ENCODE data around the gene TRIO.

TRIO gene

DNA sequence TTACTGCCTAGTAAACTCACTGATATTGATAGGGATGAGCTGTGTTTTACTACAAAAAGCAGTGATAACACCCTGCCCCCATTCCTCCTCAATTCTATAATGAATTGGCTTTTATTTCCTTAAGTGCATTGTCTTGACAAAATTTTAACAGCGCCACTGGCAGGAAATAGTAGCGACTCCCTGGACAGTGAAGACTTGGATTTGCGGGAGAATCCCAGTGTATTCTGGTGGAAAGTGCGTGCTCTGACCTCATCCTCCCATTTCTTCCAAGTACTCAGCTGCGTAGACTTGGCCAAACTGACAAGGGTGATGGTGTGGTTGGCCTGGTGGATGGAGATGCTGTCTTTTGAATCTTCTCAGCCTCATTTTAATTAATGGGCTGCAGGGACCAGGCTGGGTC is 5.3 kb downstream of the TRIO start (continued):
- TF ChIP-seq, protein P1, sequence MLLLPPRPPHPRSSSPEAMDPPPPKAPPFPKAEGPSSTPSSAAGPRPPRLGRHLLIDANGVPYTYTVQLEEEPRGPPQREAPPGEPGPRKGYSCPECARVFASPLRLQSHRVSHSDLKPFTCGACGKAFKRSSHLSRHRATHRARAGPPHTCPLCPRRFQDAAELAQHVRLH (tag by site-specific recombination; IDR thresholded peaks at IDR 0.05) = no peak
- TF ChIP-seq, protein P2, sequence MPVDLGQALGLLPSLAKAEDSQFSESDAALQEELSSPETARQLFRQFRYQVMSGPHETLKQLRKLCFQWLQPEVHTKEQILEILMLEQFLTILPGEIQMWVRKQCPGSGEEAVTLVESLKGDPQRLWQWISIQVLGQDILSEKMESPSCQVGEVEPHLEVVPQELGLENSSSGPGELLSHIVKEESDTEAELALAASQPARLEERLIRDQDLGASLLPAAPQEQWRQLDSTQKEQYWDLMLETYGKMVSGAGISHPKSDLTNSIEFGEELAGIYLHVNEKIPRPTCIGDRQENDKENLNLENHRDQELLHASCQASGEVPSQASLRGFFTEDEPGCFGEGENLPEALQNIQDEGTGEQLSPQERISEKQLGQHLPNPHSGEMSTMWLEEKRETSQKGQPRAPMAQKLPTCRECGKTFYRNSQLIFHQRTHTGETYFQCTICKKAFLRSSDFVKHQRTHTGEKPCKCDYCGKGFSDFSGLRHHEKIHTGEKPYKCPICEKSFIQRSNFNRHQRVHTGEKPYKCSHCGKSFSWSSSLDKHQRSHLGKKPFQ (tag by site-specific recombination; IDR thresholded peaks at IDR 0.05) = no peak
- TF ChIP-seq ZNF223 (tag by site-specific recombination; IDR thresholded peaks at IDR 0.05) (no peak), ZNF777 (tag by site-specific recombination; IDR thresholded peaks at IDR 0.05; ENCODE audit: borderline replicate concordance) (no peak), ZNF19 (tag by site-specific recombination; IDR thresholded peaks at IDR 0.05; ENCODE audit: low read depth) (no peak), ZNF138 (tag by site-specific recombination; IDR thresholded peaks at IDR 0.05; ENCODE audit: borderline replicate concordance) (no peak), ZNF423 (tag by site-specific recombination; IDR thresholded peaks at IDR 0.05) (no peak), ZNF174 (tag by site-specific recombination; IDR thresholded peaks at IDR 0.05) (no peak), ZNF354C (tag by site-specific recombination; IDR thresholded peaks at IDR 0.05; ENCODE audit: borderline replicate concordance, low read depth) (no peak), ZNF677 (tag by site-specific recombination; IDR thresholded peaks at IDR 0.05) (no peak), ZFP37 (tag by site-specific recombination; IDR thresholded peaks at IDR 0.05) (no peak)

DNA sequence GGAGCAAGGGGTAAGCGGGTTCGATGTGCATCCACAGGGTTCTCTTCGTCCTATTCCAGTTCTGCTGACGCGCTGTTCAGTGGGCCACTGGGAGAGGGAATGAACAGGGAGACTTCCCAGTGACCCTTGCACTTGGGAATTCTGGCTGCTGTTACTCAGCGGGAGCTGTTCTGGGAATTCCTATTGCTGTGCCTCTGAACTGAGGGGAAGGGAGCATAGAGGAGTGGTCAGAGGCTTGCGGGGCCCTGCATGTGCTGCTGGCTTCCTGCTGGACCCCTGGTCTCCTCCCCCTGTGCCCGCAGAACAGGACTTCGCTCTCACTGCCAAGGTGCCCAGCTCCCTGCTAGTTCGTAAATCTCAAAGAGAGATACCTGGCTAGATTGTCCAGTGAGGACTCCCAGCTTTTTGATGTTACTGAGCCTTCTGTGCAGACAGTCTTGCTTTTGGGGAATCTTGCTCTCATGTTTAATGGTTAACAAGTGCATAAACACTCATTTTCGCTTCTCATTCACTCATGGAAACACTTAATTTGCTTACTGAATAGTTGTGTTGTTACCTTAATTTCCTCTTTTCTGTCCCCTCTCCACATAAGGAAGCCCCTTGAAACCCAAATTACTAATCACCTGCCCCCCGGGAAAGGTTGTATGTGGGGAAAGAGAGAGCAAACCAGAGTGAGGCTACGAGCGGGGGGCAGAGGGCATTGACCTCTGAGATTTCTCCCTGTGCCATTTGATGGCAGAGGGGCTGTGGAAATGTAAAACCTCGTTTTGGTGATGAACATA is 5.9 kb downstream of the TRIO start:
- H3K4me1 ChIP-seq (ENCODE audit: control insufficient read depth, insufficient read depth, low read length) = peaks cover 82% of the 10 kb centered on the region
- ChIA-PET POLR2A (interaction anchor here (1.1 to 1.6 kb wide), 3 partner anchors 11 to 40 kb away, joined by 3 to 4 read pairs (median 3); no protein-coding TSS in a partner anchor), CTCF (interaction anchor here (1.1 to 1.3 kb wide), 3 partner anchors 25 to 121 kb away, joined by 3 to 5 read pairs (median 4); no protein-coding TSS in a partner anchor)

DNA sequence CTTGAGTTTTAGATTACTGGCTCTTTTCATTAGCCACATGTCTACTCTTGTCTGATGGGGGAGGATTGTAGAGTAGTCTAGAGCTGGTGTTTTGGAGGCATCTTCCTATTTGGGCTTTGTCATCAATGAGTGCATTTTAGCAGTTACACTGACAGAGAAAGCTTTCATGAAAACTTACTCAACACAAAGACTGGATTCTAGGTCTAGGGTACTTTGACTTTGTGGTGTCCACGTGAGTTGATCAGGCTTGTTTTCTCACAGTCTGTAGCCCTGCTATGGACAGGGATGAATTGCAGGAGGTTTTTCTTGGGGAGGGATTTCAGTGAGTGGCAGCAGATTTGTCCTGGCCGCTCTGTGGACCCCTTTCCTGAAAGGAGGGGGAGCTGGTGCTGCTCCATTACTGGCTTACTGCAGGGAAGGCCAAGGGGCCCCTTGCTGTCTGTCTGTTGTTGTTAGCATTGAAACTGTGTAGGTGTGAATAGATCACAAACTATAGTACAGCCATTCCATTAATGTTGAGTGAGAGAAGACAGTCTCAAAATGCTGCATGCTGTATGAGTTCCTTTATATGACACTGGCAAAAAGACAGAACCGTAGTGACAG is 6.6 kb downstream of the TRIO start:
- TF ChIP-seq, protein P3, sequence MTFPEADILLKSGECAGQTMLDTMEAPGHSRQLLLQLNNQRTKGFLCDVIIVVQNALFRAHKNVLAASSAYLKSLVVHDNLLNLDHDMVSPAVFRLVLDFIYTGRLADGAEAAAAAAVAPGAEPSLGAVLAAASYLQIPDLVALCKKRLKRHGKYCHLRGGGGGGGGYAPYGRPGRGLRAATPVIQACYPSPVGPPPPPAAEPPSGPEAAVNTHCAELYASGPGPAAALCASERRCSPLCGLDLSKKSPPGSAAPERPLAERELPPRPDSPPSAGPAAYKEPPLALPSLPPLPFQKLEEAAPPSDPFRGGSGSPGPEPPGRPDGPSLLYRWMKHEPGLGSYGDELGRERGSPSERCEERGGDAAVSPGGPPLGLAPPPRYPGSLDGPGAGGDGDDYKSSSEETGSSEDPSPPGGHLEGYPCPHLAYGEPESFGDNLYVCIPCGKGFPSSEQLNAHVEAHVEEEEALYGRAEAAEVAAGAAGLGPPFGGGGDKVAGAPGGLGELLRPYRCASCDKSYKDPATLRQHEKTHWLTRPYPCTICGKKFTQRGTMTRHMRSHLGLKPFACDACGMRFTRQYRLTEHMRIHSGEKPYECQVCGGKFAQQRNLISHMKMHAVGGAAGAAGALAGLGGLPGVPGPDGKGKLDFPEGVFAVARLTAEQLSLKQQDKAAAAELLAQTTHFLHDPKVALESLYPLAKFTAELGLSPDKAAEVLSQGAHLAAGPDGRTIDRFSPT (tag by site-specific recombination; IDR thresholded peaks at IDR 0.05) = no peak
- TF ChIP-seq ZFHX2 (tag by site-specific recombination; conservative IDR thresholded peaks at IDR 0.05) = peak; percentile 30; the same call in 1 of the 2 replicates
- TF ChIP-seq, protein P2 (tag by site-specific recombination; IDR thresholded peaks at IDR 0.05) = peak; percentile 46; the same call in 1 of the 2 replicates
- TF ChIP-seq, protein P4, sequence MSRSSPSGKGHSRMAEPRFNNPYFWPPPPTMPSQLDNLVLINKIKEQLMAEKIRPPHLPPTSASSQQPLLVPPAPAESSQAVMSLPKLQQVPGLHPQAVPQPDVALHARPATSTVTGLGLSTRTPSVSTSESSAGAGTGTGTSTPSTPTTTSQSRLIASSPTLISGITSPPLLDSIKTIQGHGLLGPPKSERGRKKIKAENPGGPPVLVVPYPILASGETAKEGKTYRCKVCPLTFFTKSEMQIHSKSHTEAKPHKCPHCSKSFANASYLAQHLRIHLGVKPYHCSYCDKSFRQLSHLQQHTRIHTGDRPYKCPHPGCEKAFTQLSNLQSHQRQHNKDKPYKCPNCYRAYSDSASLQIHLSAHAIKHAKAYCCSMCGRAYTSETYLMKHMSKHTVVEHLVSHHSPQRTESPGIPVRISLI (tag by site-specific recombination; IDR thresholded peaks at IDR 0.05) = no peak
- no peak overlapping the region for H3K4me3 ChIP-seq (ENCODE audit: low read depth, low read length)
- no peaks in the 10 kb centered on the region for H3K36me3 ChIP-seq (ENCODE audit: control insufficient read depth in 2 of 2, insufficient read depth in 1 of 2, low read length in 2 of 2)
- no peak overlapping the region for H3K27ac ChIP-seq (ENCODE audit: extremely low read depth, low read depth, low read length)
- no peaks in the 10 kb centered on the region for H3K9me3 ChIP-seq (ENCODE audit: control insufficient read depth, insufficient read depth, low read depth, low read length)
- ChIA-PET CTCF (interaction anchor here (0.7 to 1.6 kb wide), 6 partner anchors 16 to 163 kb away, joined by 3 to 6 read pairs (median 5); no protein-coding TSS in a partner anchor), POLR2A (interaction anchor here (1.5 to 1.6 kb wide), 2 partner anchors 18 to 40 kb away, joined by 3 to 4 read pairs; no protein-coding TSS in a partner anchor)
- H3K4me1 ChIP-seq (ENCODE audit: control insufficient read depth, insufficient read depth, low read length) = peaks cover 89% of the 10 kb centered on the region

More for the DNA sequence above, 5.9 kb downstream of the TRIO start:
- H3K27ac ChIP-seq (ENCODE audit: extremely low read depth, low read depth, low read length) = no peak overlapping the region
- no peaks in the 10 kb centered on the region for H3K36me3 ChIP-seq (ENCODE audit: control insufficient read depth in 2 of 2, insufficient read depth in 1 of 2, low read length in 2 of 2)
- no peaks in the 10 kb centered on the region for H3K9me3 ChIP-seq (ENCODE audit: control insufficient read depth, insufficient read depth, low read depth, low read length)
- no peak overlapping the region for H3K4me3 ChIP-seq (ENCODE audit: low read depth, low read length)
- peak; percentile 64; the same call in 1 of the 2 replicates for TF ChIP-seq IKZF3 (tag by site-specific recombination; IDR thresholded peaks at IDR 0.05)
- TF ChIP-seq ZNF600 (tag by site-specific recombination; IDR thresholded peaks at IDR 0.05) = peak; percentile 38; the same call in 1 of the 2 replicates
- 0 out of 2 replicates have a peak, but pooled peaks have one; percentile 15 for TF ChIP-seq BCL11A (tag by site-specific recombination; IDR thresholded peaks at IDR 0.05; ENCODE audit: low read depth)
- no peak for TF ChIP-seq ZNF146 (tag by site-specific recombination; IDR thresholded peaks at IDR 0.05)
- TF ChIP-seq SP3 (tag by site-specific recombination; IDR thresholded peaks at IDR 0.05) = no peak
- no peak for TF ChIP-seq SETDB1 (IDR thresholded peaks at IDR 0.05; ENCODE audit: insufficient read length, low read length)
- TF ChIP-seq PRDM1 (tag by site-specific recombination; IDR thresholded peaks at IDR 0.05) = peak; percentile 36; the same call in 1 of the 2 replicates
- peak; percentile 69 for TF ChIP-seq ZNF341 (tag by site-specific recombination; IDR thresholded peaks at IDR 0.05; ENCODE audit: low read depth)
- 0 out of 2 replicates have a peak, but pooled peaks have one; percentile 42 for TF ChIP-seq ZIC2 (tag by site-specific recombination; IDR thresholded peaks at IDR 0.05)
- TF ChIP-seq ZBTB17 (tag by site-specific recombination; IDR thresholded peaks at IDR 0.05) = no peak
